Neural cell (in vitro differentiated cells): ENCODE data around the gene CCDC88A.
"Not testable (repeated sequence)": the region's sequence is repeated elsewhere in the genome, so short reads cannot be mapped to it uniquely, and the experiment has no call there.

Experiments used
- EP300 ChIP-seq: fragments of 450-650 bp; conservative IDR thresholded peaks from 2 replicates; pipeline ENCODE4 v1.6.1; 2014; ENCODE audit warnings: antibody characterized with exemption, mild to moderate bottlenecking, moderate library complexity; ENCODE audit not compliant: poor library complexity, severe bottlenecking
- EZH2 ChIP-seq: fragments of 200-600, 300-800 bp; shearing (Covaris generic), sonication (generic); IDR thresholded peaks from 2 replicates; pipeline ENCODE4 v1.6.1; 2014; ENCODE audit warnings: antibody characterized with exemption, low read length, borderline replicate concordance, mild to moderate bottlenecking; ENCODE audit not compliant: insufficient read depth, poor library complexity, severe bottlenecking
- MXI1 ChIP-seq: fragments of 450-650 bp; conservative IDR thresholded peaks from 2 replicates; pipeline ENCODE4 v1.6.1; 2014; ENCODE audit warnings: antibody characterized with exemption, mild to moderate bottlenecking; ENCODE audit not compliant: poor library complexity, severe bottlenecking
- POLR2AphosphoS5 ChIP-seq: IDR thresholded peaks from 2 replicates; pipeline ENCODE4 v1.6.1; 2012
- SMC3 ChIP-seq: fragments of 450-650 bp; conservative IDR thresholded peaks from 2 replicates; pipeline ENCODE4 v1.6.1; 2014; ENCODE audit warnings: antibody characterized with exemption, mild to moderate bottlenecking, moderate library complexity; ENCODE audit not compliant: poor library complexity
- TF ChIP-seq, protein P1 (sequence below): fragments of 450-650 bp; IDR thresholded peaks from 2 replicates; pipeline ENCODE4 v1.5.1; 2014; ENCODE audit warnings: antibody characterized with exemption, mild to moderate bottlenecking, moderate library complexity; ENCODE audit not compliant: poor library complexity, severe bottlenecking
- TF ChIP-seq, protein P2 (sequence below): IDR thresholded peaks from 2 replicates; pipeline ENCODE4 v1.6.1; 2012; ENCODE audit warnings: borderline replicate concordance

DNA sequence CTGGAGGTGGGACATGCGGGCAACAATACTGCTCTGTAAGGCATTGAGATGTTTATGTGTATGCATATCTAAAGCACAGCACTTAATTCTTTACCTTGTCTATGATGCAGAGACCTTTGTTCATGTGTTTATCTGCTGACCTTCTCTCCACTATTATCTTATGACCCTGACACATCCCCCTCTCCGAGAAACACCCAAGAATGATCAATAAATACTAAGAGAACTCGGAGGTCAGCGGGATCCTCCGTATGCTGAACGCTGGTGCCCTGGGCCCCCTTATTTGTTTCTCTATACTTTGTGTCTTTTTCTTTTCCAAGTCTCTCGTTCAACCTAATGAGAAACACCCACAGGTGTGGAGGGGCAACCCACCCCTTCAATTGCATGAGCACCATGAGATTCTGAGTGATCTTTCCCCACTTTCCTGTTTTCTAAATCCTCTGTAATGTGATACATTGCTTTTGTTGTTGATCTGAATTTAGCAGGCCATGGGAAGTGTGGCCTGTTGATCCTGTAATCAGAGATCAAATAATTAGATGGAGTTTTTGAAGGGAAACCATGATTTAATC lies 139.7 kb downstream of the CCDC88A start:
- not testable (repeated sequence) for TF ChIP-seq MXI1, POLR2AphosphoS5, EZH2, EP300, SMC3
- TF ChIP-seq, protein P1, sequence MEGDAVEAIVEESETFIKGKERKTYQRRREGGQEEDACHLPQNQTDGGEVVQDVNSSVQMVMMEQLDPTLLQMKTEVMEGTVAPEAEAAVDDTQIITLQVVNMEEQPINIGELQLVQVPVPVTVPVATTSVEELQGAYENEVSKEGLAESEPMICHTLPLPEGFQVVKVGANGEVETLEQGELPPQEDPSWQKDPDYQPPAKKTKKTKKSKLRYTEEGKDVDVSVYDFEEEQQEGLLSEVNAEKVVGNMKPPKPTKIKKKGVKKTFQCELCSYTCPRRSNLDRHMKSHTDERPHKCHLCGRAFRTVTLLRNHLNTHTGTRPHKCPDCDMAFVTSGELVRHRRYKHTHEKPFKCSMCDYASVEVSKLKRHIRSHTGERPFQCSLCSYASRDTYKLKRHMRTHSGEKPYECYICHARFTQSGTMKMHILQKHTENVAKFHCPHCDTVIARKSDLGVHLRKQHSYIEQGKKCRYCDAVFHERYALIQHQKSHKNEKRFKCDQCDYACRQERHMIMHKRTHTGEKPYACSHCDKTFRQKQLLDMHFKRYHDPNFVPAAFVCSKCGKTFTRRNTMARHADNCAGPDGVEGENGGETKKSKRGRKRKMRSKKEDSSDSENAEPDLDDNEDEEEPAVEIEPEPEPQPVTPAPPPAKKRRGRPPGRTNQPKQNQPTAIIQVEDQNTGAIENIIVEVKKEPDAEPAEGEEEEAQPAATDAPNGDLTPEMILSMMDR: not testable (repeated sequence)
- TF ChIP-seq, protein P2, sequence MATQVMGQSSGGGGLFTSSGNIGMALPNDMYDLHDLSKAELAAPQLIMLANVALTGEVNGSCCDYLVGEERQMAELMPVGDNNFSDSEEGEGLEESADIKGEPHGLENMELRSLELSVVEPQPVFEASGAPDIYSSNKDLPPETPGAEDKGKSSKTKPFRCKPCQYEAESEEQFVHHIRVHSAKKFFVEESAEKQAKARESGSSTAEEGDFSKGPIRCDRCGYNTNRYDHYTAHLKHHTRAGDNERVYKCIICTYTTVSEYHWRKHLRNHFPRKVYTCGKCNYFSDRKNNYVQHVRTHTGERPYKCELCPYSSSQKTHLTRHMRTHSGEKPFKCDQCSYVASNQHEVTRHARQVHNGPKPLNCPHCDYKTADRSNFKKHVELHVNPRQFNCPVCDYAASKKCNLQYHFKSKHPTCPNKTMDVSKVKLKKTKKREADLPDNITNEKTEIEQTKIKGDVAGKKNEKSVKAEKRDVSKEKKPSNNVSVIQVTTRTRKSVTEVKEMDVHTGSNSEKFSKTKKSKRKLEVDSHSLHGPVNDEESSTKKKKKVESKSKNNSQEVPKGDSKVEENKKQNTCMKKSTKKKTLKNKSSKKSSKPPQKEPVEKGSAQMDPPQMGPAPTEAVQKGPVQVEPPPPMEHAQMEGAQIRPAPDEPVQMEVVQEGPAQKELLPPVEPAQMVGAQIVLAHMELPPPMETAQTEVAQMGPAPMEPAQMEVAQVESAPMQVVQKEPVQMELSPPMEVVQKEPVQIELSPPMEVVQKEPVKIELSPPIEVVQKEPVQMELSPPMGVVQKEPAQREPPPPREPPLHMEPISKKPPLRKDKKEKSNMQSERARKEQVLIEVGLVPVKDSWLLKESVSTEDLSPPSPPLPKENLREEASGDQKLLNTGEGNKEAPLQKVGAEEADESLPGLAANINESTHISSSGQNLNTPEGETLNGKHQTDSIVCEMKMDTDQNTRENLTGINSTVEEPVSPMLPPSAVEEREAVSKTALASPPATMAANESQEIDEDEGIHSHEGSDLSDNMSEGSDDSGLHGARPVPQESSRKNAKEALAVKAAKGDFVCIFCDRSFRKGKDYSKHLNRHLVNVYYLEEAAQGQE: not testable (repeated sequence)
